Coronary artery (tissue), 2 donors: Measurements from ENCODE around the gene C19orf25.

Experiments
- DNase-seq: peaks from one replicate; pipeline ENCODE4 v3.0.0-alpha.2; 2017; ENCODE audit warnings: low spot score
- H3K27ac ChIP-seq, 2 donors: fragments of 200-600 bp; sonication (generic); one replicate each; pipeline ENCODE4 v1.5.1; 2016 to 2019
- H3K4me3 ChIP-seq: fragments of 200-600 bp; sonication (generic); 2 replicates; pipeline ENCODE4 v1.5.1; 2016; ENCODE audit warnings: mild to moderate bottlenecking, moderate library complexity
- CTCF ChIP-seq: fragments of 200-600 bp; sonication (generic); IDR thresholded peaks from one replicate; pipeline ENCODE4 v1.5.1; 2019; ENCODE audit warnings: antibody characterized with exemption

Gene C19orf25

GRCh38 chr19:1511318-1512317, 32.6 kb upstream of the C19orf25 start:
- H3K4me3 ChIP-seq = no peak overlapping the region

DNA sequence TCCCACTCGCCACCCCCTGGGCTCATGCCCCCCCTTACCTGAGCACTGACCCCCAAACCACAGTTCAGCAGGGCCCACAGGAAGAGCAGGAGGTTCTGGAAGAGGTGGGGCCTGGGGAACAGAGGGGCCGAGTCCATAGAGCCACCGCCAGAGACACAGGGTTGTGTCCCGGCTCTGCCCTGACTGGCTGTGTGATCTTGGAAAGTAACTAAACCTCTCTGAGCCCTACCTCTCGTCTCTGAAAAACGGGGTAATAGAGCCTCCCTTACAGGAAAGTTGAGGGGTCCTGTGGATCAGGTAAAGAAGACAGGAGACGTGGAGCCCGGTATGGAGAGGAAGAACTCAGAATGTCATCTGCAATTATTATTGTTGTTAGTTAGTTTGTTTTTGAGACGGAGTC, 31.8 kb upstream of the C19orf25 start:
- no peak for TF ChIP-seq CTCF
- DNase-seq = no peak
- peak overlapping the region in 1 of 2 donors; percentile 36 for H3K27ac ChIP-seq
- H3K4me3 ChIP-seq = no peak overlapping the region

More at GRCh38 chr19:1511318-1512317, 32.6 kb upstream of the C19orf25 start:
- H3K27ac ChIP-seq = no peak overlapping the region
- no peak for DNase-seq
- no peak for TF ChIP-seq CTCF

DNA sequence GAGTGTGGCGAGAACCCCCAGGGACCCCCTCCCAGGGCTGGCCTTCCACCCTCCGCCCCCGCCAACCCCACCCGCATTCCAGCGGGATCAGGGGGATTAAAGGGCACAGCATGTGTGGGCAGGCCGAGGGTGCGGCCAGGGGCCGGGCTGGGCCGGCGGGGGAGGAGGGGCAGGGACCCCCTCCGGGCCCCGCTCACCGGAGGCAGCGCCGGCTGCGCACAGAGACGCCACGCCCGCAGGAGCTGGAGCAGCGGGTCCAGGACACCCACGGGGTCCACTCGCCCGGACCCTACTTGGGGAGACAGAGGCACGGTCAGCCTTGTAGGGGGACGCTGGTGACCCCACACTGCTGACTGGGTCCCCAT, 31.4 kb upstream of the C19orf25 start:
- TF ChIP-seq CTCF = no peak
- H3K4me3 ChIP-seq = no peak overlapping the region
- peak overlapping the region in 1 of 2 donors; percentile 36 for H3K27ac ChIP-seq
- no peak for DNase-seq

DNA sequence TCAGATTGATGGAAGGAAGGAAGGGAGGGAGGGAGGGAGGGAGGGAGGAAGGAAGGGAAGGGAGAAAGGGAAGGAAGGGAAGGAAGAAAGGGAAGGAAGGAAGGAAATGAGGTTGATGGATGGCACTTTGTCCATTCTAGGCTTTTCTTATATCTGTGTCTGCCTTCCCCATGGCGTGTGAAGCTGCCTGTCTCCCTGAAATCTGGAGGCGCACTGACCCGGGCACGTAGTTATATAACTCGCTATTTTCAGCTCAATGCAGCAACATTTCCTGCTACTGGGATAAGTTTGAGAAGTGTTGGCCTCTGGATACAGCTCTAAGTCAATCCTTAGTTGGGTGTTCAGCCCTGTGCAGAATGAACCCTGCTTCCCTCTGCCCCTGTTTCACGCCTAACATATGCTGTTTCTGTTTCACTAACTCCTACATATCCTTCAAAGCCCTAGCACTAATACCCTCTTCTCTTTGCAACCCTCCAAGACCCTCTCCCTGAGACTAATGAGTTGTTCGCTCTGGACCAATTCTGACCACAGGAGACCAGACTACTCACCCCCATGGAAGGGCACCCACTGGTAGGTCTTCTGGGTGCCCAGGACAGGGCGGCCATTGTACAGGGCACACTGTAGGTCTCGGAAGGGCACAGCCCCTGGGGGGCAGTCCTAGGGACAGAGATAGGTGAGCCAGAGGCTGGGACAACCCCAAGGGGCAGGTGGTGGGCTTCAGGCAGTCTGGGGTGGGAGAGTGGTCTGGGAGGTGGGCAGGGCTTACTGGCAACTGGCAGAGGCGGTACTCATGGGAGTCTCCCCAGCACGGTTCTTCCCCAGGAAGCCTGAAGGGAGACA, 30.8 kb upstream of the C19orf25 start:
- DNase-seq = no peak
- Histone ChIP-seq H3K27ac (peak overlapping the region in 1 of 2 donors; percentile 36), H3K4me3 (no peak overlapping the region)
- TF ChIP-seq CTCF = no peak

GRCh38 chr19:1508507-1508856, 29.5 kb upstream of the C19orf25 start:
- Histone ChIP-seq H3K4me3 (peak overlapping the region; percentile 72), H3K27ac (peak overlapping the region; percentile 58 to 94)
- no peak for DNase-seq
- no peak for TF ChIP-seq CTCF

DNA sequence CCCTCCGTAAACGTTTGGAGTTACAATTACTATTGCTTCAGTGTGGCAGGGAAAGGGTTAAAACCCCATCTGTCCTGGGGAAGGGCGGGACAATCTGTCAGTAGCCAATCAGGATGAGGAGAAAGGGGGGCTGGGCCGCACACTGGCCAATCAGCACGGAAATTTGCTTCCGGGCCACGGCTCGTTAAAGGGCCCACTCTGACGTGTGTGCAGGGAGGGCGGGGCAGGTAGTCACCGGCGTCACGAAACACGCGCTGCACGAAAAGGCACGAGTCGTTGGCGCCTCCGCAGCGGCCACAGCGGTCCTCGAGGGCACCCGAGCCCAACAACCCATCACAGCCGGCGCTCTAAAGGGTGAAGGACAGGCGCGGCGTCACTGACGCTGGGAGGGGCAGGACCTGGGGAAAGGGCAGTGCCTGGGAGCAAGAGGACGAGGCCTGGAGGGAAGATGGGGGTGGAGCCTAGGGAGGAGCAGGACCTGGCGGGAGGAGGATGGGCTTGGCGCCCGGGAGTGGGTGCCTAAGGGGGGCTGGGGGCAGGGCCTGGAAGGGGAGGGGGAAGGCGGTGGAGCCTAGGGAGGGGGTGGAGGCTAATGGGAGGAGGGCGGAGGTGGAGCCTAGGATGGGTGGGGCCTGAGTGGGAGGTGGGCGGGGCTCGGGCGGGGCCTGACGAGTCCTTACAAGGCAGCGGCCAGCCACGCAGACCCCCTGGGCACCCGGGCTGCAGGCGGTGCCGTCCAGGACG, 28.9 kb upstream of the C19orf25 start:
- Histone ChIP-seq H3K27ac (peak overlapping the region; percentile 58 to 94), H3K4me3 (peak overlapping the region; percentile 72)
- TF ChIP-seq CTCF = no peak
- peak; percentile 93 for DNase-seq
